Bone marrow (tissue), 2 donors: ENCODE data around the gene CPNE2.
"Not testable (repeated sequence)": the region's sequence is repeated elsewhere in the genome, so short reads cannot be mapped to it uniquely, and the experiment has no call there.

Experiments
- DNase-seq, 2 donors: peaks; one replicate each; lab custom pipeline; 2025; lab: John Stamatoyannopoulos, UW

The CPNE2 gene

DNA sequence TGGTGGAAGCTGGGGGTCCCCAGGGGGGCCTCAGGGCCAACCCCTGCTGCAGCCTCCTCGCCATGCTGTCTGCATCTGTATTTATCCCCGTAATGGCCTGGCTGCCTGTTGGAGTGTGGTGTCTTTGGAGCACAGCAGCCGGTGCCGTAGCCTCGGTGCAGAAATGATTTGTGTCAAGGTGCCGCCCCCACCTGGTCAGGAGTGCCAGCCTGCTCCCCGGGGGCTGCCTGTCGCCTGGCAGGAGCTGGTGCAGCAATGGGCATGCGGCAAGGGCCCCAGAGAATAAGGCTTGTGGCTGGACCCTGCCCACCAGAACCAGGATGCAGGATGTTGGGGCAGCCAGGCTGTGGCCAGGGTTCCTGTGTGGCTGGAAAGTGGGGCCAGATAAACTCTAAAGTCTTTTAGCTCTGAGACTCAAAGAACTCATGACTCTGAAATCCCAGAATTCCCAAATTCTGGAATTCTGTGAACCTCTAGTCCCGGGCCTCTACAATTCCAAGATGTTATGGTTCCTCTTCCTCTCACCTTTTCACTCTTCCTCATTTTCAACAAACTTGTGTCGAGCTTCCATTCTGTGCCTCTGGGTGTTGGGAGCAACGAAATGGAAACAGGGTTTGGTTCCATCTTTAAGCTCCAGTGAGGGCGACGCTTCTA, 5.9 kb downstream of the CPNE2 start:
- DNase-seq: no peak

DNA sequence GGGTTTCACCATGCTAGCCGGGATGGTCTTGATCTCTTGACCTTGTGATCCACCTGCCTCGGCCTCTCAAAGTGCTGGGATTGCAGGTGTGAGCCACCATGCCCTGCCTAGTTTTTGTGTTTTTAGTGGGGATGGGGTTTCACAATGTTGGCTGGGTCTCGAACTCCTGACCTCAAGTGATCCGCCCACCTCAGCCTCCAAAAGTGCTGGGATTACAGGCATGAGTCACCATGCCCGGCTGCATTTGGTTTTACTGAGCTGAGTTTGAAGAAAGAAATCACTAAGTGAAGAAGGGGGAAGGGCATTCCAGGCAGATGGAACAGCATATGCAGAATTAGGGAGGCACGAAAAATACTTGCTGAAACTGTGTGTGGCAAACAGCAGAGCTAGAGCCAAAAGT, 7.6 kb downstream of the CPNE2 start:
- not testable (repeated sequence) for DNase-seq

DNA sequence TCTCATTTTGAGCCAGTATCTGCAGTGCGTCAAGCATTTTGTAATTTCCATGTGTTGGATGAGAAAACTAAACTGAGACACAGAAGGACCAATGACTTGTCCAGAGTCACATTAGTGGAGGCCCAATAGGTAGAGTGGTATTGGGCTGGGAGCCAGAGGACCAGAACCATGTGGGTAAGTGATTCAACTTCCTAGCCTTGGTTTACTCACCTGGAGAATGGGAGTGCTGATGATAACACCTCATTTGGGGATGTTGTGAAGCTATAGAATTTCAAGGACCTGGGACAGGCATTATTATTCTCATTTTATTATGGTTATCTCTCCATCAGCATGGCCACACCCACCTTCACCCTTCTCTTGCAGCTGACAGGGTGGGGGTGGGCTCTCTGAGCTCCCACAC, 8.1 kb downstream of the CPNE2 start:
- DNase-seq: no peak

DNA sequence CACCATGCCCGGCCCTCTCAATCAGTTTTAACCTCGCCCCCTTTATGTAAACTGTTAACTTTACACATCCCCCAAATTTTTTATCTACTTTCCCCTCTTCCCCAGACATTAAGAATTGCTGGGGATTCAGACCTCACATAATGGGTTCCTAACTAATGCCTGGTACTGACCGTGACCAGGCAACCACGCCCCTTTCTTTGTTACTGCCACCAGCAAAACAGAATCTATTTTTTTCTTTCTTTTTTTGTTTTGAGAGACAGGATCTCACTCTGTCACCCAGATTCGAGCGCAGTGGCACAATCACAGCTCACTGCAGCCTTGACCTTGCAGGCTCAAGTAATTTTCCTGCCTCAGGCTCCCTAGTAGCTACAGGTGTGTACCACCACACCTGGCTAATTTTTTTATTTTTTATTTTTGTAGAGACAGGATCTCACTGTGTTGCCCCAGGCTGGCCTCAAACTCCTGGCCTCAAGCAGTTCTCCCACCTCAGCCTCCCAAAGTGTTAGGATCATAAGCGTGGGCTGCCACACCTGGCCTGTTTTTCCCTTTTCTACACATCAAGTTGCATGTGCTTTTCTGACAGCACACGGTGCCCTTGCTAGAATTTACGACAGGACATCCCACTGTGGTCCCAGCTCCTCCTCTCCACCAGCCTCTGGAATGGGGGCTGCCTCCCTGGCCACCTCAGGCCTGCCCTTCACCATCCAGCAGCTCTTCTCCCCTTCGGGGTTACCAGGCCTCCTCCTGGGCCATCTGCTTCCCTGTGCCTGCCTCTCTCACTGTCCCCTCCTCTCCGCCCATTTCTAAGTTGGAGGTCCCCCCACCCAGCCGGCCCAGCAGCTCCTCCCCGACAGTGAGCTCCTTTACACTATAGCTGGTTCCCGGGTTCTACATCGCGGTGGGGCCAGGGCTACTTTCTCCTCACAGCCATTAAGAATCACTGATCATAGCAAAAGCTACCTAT, 10.8 kb downstream of the CPNE2 start:
- no peak for DNase-seq

DNA sequence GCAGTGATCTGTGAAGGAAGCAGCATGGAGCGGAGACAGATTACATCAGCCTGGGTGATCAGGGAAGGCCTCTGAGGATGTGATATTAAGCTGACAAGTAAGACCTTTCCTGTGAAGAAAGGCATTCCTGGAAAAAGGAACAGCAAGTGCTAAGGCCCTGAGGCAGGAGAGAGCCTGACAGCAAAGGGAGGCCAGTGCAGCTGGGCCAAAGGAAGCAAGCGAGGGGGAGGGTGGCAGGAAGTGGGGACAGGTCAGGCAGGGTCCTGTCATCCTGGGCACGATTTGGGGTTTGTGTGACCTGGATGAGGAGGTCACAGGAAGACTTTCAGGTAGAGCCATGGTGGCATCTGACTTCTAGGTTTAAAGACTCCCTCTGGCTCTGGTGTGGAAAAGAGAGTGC, 12.3 kb downstream of the CPNE2 start:
- no peak for DNase-seq

DNA sequence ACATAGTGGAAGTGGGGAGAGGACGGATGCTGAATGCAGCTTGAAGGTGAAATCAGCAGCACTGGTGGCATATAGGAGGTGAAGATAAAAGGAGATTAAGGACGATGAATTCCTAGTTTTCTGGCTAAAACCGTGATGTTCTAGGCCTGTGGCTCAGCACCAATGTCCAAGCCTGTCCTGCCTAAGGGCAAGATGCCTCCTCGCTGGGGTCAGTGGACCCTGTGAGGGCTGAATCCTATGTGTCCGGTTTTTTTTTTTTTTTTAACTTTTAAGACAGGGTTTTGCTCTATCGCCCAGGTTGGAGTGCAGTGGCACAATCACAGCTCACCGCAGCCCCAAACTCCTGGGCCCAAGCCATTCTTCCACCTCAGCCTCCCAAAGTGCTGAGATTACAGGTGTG, 12.8 kb downstream of the CPNE2 start:
- DNase-seq: no peak

DNA sequence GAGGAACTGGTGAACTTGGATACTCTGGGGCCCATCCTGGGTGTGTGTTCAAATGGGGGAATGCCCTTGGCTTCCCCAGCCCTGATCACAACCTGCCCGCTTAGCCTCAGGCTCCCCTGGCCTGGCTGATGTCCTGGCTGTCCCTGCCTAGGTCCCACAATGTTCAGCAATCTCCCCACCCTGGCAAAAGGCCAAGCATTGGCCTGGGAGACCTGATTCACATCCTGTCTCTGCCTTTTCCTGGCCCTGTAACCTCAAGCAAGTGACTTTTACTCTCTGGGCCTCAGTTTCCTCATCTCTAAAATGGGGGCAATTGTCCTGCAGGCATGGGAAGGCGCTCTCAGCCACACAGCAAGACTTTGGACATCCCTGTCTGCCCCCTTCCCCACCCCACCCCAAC, 14.4 kb downstream of the CPNE2 start:
- DNase-seq: no peak

DNA sequence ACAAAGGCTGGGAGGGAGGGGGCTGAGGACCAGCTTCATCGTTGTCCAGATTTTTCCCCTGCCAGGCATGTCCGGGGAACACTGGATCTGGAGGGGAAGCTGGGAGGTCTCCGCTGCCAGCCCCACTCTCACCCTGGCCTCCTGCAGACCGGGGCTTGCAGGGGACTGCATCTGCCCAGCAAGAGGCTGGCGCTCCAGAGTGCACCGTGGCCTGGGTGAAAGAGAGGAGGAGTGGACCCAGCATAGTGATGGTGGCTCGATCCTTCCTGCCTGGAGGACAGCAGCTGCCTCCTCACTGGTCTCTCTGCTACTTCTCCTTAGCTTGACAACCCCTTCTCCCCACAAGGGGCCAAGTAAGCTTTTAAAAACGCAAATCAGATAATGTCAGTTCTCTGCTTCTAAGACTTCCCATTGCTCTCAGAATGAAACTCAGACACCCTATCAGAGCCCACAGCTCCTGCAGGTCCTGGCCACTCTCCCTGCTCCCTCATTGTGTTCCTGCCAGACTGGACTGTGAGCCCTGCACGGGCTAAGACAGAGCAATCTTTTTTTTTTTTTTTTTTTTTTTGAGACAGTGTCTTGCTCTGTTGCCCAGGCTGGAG, 15.0 kb downstream of the CPNE2 start:
- no peak for DNase-seq

DNA sequence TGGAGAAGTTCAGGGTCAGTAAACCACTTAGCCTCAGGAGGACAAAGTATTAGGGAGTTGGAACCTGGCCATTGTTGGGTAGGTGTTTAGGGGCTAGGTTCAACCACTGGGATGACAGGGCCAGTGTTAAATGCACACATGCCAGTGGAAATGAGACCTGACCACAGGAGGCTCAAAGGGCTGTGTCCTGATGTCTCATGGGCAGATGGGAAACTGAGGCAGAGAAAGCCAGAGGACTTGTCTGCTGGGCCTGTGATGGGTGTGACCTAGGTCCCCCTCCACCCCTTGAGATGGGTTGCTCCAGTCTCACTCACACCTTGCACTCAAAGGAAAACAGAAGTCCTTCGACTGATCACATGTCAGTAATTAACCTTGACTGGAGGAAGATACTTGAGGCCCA, 16.0 kb downstream of the CPNE2 start:
- no peak for DNase-seq

DNA sequence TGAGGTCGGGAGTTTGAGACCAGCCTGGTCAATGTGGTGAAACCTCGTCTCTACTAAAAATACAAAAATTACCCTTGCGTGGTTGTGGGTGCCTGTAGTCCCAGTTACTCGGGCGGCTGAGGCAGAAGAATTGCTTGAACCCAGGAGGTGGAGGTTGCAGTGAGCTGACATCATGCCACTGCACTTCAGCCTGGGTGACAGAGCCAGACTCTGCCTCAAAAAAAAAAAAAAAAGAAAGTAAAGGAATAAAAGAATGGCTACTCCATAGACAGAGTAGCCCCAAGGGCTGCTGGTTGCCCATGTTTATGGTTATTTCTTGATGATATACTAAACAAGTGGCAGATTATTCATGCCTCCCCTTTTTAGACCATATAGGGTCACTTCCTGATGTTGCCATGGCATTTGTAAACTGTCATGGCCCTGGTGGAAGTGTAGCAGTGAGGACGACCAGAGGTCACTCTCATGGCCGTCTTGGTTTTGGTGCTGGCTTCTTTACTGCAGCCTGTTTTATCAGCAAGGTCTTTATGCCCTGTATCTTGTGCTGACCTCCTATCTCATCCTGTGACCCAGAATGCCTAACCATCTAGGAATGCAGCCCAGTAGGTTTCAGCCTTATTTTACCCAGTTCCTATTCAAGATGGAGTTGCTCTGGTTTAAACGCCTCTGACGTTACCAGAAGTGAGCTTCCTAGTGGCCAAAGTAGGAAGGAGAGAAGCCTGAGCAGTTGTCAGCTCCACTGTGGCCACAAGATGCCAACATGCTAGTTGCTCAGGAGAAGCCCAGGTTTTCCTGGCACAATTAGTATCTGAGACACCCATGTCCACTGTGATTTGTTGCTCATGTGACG, 17.1 kb downstream of the CPNE2 start:
- not testable (repeated sequence) for DNase-seq

DNA sequence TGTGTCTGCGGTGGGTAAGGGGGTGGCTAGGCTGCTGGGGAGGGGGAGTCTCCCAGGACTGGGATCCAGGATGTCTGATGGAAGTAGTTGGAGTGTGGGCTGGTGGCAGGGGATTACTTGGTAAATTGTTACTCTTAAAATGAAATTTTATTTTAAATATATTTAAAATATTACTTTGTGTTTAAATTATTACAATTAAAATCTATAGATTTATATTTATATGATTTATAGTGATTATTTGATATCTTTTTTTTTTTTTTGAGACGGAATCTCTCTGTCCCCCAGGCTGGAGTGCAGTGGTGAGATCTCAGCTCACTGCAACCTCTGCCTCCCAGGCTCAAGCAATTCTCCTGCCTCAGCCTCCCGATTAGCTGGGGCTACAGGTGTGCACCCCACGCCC, 18.6 kb downstream of the CPNE2 start:
- DNase-seq: no peak

DNA sequence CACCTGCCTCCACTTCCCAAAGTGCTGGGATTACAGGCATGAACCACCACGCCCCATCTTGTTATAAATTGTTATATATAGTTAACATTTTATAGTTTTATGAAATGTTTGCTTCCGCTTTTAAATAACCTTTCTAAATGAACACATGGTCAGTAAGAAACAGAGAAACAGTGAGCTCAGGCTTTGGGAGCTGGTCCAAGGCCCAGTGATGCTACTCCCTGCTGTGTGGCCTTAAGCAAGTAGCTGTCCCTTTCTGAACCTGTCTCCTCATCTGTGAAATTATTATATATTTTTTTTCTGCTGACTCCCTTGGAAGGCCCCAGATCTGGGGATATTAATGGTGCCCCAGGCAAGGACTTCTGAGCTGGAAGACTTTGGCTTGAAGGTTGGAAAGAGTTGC, 19.0 kb downstream of the CPNE2 start:
- DNase-seq: no peak

DNA sequence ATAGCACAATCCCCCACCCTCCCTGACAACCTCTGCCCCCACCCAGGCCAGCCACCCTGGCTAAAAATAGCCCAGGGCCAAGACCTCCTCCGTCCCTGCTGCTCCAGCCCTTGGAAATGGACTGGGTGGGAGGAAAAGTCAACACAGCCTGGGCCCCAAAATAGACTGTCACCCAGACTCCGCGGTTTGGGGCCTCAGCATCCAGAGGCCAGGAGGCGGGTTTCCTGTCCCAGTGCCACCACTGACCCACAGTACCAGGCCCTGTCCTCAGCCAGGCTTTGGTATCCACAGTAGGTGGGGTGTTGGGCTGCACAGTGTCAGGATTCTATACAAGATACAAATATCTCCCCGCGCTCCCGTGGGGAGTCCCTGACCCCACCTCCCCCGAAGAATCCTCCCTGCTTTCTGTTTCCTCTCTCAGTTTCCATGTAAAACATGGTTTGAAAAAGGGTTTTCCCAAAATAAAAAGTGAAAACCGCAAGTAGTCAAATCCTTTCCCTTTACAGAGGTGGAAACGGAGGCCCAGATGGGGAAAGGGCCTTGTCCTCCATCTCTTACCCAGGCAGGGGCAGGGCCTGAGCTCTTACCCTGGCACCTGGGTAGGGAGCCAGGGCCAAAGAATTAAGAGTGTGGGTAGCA, 20.1 kb downstream of the CPNE2 start:
- DNase-seq: no peak

DNA sequence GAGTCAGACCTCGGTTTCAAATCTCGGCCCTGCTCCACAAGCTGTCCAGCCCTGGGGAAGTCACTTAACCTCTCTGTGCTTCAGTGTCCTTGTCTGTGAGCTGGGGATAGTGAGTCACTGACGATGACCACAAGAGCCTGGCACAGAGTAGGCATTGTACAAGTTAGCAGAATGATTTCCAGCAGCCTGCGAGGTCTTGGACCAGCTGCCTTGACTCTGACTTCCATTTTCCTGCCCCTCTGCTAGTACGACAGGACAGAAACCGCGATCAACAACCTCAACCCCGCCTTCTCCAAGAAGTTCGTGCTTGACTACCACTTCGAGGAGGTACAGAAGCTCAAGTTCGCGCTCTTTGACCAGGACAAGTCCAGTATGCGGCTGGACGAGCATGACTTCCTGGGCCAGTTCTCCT, 20.7 kb downstream of the CPNE2 start:
- DNase-seq: no peak

DNA sequence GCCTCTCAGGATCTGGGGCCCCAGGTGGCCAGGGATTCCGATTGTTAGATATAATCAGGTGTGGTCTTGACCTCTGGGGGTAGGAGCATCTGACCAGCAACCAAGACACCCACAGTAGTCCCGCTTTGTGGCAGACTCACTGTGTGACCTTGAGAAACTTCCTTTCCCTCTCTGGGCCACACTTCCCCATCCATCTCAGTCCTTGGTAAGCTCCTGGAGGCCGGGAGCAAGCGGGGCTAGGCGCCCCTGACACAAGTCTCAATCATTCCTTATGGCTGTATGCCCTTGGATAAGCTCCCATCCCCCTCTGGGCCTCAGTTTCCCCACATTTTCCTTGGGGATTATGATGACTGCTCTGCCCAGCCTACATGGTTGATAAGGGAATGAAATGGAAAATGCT, 21.3 kb downstream of the CPNE2 start:
- no peak for DNase-seq

DNA sequence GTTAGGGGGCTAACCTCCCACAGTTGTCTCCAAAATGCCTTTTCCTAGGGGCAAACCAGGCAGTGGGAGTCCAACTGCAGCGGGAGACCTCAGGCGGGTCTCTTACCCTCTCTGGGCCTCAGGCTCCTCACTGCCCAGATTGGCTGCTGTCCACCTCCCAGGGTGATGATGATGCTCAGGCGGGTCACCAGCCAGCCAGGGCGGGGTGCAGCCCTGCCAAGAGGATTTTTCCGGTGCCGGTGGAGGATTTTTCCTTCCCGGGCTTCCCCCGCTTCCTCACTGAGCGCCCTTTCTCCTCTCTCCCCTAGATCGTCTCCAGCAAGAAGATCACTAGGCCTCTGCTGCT, 22.8 kb downstream of the CPNE2 start:
- DNase-seq: no peak

DNA sequence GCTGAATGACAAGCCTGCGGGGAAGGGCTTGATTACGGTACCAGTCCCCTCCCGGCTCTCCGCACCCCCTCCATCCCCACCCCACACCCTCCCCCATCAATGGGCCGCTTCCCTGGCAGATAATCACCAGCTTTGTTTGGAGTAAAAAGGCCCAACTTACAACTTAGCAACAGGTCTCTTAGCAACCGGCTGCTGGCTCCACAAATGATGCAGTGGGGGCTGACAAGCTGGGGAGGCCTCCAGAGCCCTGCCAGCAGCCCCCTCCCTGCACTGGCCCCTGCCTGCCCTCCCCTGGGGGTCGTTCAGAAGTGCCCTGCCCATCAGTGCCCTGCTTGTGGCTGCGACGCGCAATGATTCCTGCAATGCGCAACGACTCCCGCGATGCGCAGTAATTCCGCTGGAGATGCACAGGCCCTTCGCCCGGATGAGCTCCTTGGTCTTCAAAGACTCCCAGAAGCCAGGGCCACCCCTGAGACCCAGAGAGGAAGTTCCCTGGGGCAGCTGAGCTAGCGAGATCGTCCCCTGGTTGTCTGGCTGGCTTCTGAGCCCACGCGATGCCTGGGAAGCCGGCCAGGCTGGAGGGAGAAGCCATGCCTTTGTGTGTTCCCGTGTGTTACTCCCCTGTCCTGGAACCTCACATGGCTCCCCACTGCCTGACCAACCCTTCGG, 23.3 kb downstream of the CPNE2 start:
- DNase-seq: no peak

DNA sequence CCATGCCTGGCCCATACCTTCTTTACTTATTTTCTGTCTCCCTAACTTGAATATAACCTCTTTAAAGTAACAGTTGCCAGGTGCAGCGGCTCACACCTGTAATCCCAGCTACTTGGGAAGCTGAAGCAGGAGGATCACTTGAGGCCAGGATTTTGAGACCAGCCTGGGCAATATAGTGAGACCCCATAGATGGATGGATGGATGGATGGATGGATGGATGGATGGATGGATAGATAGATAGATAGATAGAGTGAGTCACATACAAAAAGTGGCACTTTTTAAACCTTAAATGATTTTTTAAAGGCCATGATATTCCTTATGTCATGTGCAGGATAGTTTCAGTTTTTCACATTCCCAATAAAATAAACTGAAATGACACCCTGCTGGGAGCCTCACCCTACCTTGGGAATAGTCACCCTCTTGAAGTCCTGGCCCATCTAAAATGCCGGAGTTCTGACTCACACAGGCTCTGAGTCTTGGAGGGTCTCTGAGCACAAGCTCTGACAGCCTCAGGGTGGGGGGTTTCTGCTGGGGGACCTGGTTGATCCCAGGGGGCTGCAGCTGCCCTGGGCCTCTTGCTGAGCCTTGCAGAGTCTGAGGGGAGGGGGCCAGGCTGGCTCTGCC, 26.2 kb downstream of the CPNE2 start:
- DNase-seq: no peak

DNA sequence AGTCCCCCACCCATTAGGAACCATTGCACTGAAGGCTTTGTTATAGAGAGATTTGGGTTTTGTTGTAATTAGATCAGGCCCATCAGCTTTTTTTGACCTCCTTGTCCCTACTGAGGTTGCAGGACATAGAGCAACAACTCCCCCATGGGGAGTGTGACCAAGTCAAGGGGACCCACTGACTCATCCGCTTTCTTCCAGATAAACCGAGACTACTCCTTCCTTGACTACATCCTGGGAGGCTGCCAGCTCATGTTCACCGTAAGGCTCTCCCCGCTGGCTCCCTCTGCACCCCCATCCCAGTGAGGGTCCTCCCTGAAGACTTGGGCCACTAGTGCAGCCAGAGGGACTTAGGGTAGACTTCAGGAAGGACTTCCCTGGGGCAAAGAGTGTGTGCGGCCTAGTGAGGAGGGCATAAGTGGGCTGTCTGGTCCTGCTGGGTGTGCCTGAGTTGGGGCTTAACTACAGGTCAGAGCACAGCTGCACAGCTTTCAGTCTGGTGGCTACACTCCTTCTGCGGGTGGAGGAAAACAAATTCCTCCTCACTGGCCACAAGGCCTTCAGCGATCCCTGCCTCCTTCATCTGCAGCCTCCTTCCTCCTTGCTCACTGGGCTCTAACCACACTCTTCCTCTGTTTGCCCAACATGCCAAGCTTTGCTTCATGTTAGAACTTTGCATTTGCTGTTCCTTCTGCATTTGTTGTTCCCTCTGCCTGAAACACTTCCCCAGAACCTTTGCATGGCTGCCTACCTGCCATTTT, 31.0 kb downstream of the CPNE2 start:
- no peak for DNase-seq
